NB4 (cell line): ENCODE data around the gene MRAP2.

Experiments
- MAX ChIP-seq: IDR thresholded peaks from 2 replicates; pipeline ENCODE4 v1.6.1; 2011; ENCODE audit warnings: low read depth, low read length
- MYC ChIP-seq: IDR thresholded peaks from 2 replicates; pipeline ENCODE4 v1.6.1; 2011; ENCODE audit warnings: low read depth, low read length
- POLR2A ChIP-seq: IDR thresholded peaks from 2 replicates; pipeline ENCODE4 v1.6.1; 2011; ENCODE audit warnings: mild to moderate bottlenecking; ENCODE audit not compliant: insufficient read length; ENCODE audit errors: extremely low read depth
- TF ChIP-seq, protein P1 (sequence below): IDR thresholded peaks from one replicate; pipeline ENCODE4 v1.5.1; 2012; ENCODE audit warnings: low read depth, low read length

DNA sequence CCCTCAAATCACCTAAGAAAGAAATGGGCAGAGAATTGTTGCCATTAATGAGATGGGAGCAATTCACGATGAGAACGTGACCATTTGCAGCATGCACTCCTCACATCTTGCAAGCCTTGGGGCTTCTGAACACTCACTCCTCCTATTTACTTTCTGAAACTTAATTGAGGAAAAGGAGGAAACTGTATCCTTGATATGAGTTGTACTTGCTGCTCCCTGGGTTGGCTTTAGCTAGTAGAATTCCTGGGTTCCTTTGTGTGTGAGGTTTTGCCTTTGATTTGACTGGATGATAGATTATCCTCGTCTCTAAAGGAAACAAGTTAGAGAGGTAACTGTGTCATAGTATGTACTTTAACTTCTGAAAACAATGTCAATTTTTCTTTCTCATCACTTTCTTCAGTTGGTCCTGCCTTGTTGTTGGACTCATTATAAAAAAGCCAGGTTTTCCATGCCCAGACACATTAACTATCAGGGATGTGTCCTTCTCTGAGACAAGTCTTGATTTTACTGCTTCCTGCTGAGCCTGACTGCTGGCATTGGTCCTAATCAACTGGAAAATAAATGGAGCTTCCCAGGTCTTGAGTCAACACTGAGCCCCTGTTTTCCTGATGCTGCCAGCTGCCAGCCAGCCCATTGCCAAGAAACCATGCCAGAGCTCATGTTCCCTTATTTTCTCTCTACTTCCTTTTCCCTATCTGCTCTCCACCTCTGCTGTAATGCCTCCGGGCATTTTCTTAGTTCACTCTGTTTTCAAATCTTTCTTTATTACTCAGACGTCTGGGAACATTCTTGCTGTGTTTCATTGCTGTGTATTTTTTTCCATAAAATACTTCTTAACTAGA, 6.0 kb upstream of the MRAP2 start:
- TF ChIP-seq, protein P1, sequence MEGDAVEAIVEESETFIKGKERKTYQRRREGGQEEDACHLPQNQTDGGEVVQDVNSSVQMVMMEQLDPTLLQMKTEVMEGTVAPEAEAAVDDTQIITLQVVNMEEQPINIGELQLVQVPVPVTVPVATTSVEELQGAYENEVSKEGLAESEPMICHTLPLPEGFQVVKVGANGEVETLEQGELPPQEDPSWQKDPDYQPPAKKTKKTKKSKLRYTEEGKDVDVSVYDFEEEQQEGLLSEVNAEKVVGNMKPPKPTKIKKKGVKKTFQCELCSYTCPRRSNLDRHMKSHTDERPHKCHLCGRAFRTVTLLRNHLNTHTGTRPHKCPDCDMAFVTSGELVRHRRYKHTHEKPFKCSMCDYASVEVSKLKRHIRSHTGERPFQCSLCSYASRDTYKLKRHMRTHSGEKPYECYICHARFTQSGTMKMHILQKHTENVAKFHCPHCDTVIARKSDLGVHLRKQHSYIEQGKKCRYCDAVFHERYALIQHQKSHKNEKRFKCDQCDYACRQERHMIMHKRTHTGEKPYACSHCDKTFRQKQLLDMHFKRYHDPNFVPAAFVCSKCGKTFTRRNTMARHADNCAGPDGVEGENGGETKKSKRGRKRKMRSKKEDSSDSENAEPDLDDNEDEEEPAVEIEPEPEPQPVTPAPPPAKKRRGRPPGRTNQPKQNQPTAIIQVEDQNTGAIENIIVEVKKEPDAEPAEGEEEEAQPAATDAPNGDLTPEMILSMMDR = no peak
- no peak for TF ChIP-seq POLR2A
- TF ChIP-seq MYC = no peak
- no peak for TF ChIP-seq MAX
